Gastroesophageal sphincter (tissue), 4 donors: Measurements from ENCODE around the gene FSHR. TPM values are rescaled to one million over a fixed set of nuclear protein-coding genes. Genes with fewer than 3 reads are reported as not detected.

ENCODE experiments used
- ATAC-seq: fragments of 150-250 bp; one replicate; pipeline ENCODE4 v1.9.1; 2016; ENCODE audit warnings: mild to moderate bottlenecking, moderate library complexity
- H3K27ac ChIP-seq, 4 donors: fragments of 200-600 bp; sonication (generic) in 3 of 4; 1 replicate in 3 of 4; 2 replicates in 1 of 4; pipeline ENCODE4 v1.5.1; 2016 to 2019
- H3K27me3 ChIP-seq: fragments of 200-600 bp; sonication (generic); one replicate; pipeline ENCODE4 v1.5.1; 2019
- H3K36me3 ChIP-seq, 2 donors: fragments of 200-600 bp; sonication (generic); one replicate each; pipeline ENCODE4 v1.5.1; 2019; ENCODE audit warnings: control low read depth in 1 of 2
- H3K4me1 ChIP-seq, 3 donors: fragments of 200-600 bp; sonication (generic); 1 replicate in 2 of 3; 2 replicates in 1 of 3; pipeline ENCODE4 v1.5.1; 2016 to 2019; ENCODE audit warnings: control low read depth in 2 of 3
- H3K4me3 ChIP-seq, 2 donors: fragments of 200-600 bp; sonication (generic); one replicate each; pipeline ENCODE4 v1.5.1; 2019; ENCODE audit warnings: mild to moderate bottlenecking in 1 of 2, moderate library complexity in 1 of 2
- H3K9me3 ChIP-seq, 3 donors: fragments of 200-600 bp; sonication (generic); one replicate each; pipeline ENCODE4 v1.5.1; 2017 to 2019; ENCODE audit warnings: control low read depth in 2 of 3
- EP300 ChIP-seq: sonication (generic); formaldehyde crosslinking; IDR thresholded peaks from one replicate; pipeline ENCODE4 v1.6.1; 2017; ENCODE audit warnings: antibody characterized with exemption, mild to moderate bottlenecking
- POLR2A ChIP-seq, 2 donors: fragments of 450-650 bp; IDR thresholded peaks; one replicate each; pipeline ENCODE4 v1.6.1; 2017; ENCODE audit warnings: antibody characterized with exemption in 2 of 2, mild to moderate bottlenecking in 2 of 2, moderate library complexity in 1 of 2
- POLR2AphosphoS5 ChIP-seq: sonication (generic); formaldehyde crosslinking; IDR thresholded peaks from one replicate; pipeline ENCODE4 v1.6.1; 2017; ENCODE audit warnings: antibody characterized with exemption
- WGBS, 2 donors: methylation state at CpG; one replicate each; pipeline ENCODE4 v1.1.5; 2018; ENCODE audit warnings: low coverage in 1 of 2; 5-methylcytosine and 5-hydroxymethylcytosine counted together
- total RNA-seq, 4 donors: library from RNA; depleted of rRNA; stranded (reverse); fragments of >200 nt; gene quantifications; one replicate each; pipeline ENCODE4 v1.1.0, GENCODE V29; 2016
- TF ChIP-seq, protein P1 (sequence below), 4 experiments: fragments of 200-600 bp in 2 of 4; fragments of 450-650 bp in 2 of 4; sonication (generic) in 1 of 4; IDR thresholded peaks; one replicate each; pipeline ENCODE4 v1.5.1; 2017 to 2019; ENCODE audit warnings: antibody characterized with exemption in 4 of 4, mild to moderate bottlenecking in 2 of 4, moderate library complexity in 2 of 4

Gene FSHR
- total RNA-seq, 4 donors from 2014 or later: not detected

DNA sequence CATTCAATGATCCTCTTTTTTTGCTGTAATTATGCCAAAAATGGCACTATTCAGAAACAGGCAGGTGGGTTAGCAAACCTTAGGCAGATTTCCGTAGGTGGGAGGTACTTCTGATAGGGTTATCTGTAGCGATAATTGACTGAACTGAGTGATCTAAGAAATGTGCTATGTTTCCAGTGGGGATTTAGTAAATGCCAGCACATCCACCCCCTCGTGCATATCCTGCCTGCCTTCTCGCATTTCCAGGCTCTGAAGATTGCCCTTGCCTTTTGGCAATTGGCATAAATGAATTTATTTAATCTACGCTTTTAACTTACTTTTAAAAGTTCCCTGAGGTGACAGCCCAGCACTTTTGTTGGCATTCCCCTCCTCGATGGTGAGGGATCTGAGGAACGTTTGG, 576 bp upstream of the FSHR start:
- no peak for ATAC-seq
- Histone ChIP-seq H3K4me1 (peaks cover 0 to 11% (median 0%) of the 10 kb centered on the region in 3 donors), H3K36me3 (no peaks in the 10 kb centered on the region), H3K4me3 (no peak overlapping the region), H3K27me3 (no peaks in the 10 kb centered on the region), H3K9me3 (no peaks in the 10 kb centered on the region), H3K27ac (no peak overlapping the region)
- 46 to 76% methylated on average over 7 of the region's 7 CpGs for WGBS, 2 donors
- TF ChIP-seq POLR2A (IDR thresholded peaks at IDR 0.05): no peak
- TF ChIP-seq EP300: no peak
- TF ChIP-seq, protein P1, sequence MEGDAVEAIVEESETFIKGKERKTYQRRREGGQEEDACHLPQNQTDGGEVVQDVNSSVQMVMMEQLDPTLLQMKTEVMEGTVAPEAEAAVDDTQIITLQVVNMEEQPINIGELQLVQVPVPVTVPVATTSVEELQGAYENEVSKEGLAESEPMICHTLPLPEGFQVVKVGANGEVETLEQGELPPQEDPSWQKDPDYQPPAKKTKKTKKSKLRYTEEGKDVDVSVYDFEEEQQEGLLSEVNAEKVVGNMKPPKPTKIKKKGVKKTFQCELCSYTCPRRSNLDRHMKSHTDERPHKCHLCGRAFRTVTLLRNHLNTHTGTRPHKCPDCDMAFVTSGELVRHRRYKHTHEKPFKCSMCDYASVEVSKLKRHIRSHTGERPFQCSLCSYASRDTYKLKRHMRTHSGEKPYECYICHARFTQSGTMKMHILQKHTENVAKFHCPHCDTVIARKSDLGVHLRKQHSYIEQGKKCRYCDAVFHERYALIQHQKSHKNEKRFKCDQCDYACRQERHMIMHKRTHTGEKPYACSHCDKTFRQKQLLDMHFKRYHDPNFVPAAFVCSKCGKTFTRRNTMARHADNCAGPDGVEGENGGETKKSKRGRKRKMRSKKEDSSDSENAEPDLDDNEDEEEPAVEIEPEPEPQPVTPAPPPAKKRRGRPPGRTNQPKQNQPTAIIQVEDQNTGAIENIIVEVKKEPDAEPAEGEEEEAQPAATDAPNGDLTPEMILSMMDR (IDR thresholded peaks at IDR 0.05): no peak
- TF ChIP-seq POLR2AphosphoS5: no peak

DNA sequence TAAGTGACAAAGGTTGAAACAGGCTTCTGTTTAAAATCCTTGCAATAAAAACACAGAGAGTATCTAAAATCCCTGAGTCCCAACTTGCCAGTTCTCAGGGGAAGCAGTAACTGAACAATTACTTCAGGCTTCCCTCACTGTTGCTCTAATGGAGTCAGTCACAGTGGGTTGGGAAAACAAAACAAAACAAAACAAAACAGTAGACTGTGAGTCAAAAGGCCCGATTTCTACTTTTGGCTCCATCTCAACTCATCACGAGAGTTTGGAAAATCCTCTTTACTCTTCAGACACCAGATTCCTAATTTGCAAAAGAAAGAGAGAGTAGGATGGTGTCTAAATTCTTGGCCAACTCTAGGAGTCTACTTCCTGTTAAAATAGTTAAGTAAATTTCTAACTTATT, 1.1 kb downstream of the FSHR start:
- no peak for TF ChIP-seq POLR2A (IDR thresholded peaks at IDR 0.05)
- no peak for TF ChIP-seq EP300
- TF ChIP-seq, protein P1 (IDR thresholded peaks at IDR 0.05): no peak
- no peak for TF ChIP-seq POLR2AphosphoS5
- WGBS, 2 donors: 10 to 17% methylated on average over 2 of the region's 2 CpGs

DNA sequence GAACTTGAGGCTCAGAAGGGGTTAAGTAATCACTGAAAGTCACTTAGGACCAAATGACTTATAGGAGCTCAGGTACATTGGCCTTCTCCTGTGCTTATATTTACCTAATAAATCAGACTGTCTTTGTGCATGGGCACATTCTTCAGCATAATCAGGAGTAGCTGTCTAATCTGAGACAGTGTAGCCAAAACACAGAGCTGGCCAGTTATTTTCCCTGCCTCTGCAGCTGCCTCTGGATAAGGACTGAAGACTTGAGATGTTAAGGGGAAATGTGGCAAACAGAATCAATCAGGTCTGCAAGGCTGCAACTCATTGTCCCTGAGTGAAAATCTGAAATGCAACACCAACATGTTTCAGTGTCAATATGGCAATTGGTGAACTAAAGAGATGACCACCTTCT, 1.5 kb downstream of the FSHR start:
- TF ChIP-seq, protein P1 (IDR thresholded peaks at IDR 0.05): no peak
- TF ChIP-seq EP300 (no peak), POLR2A (IDR thresholded peaks at IDR 0.05) (no peak), POLR2AphosphoS5 (no peak)
- ATAC-seq: no peak
- H3K4me1 ChIP-seq: peaks cover 0 to 11% (median 0%) of the 10 kb centered on the region in 3 donors

More for the DNA sequence above, 1.1 kb downstream of the FSHR start:
- Histone ChIP-seq H3K4me1 (peaks cover 0 to 11% (median 0%) of the 10 kb centered on the region in 3 donors), H3K27ac (no peak overlapping the region), H3K4me3 (no peak overlapping the region), H3K36me3 (no peaks in the 10 kb centered on the region), H3K27me3 (no peaks in the 10 kb centered on the region), H3K9me3 (no peaks in the 10 kb centered on the region)
- ATAC-seq: no peak

DNA sequence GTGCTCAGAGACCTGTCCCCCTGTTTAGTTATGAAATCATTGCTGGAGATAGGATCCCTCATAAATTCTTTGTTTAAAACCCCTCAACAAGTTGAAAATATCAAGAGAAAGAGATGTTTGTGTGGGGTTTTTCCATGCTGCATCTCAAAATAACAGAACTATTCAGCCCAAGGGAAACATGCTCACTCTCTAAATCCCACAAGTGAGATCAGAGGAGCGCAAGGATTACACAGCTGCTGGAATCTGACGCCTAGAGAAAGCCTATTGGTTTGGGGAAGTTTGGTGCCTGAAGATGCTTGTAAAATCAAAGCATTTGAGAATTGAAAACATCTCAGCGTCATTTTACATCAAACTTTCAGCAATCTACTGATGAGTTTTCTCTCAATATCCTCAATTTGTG, 7.9 kb downstream of the FSHR start:
- Histone ChIP-seq H3K4me1 (no peaks in the 10 kb centered on the region), H3K9me3 (no peaks in the 10 kb centered on the region), H3K27me3 (no peaks in the 10 kb centered on the region), H3K4me3 (no peak overlapping the region), H3K27ac (no peak overlapping the region), H3K36me3 (no peaks in the 10 kb centered on the region)
- TF ChIP-seq, protein P1 (IDR thresholded peaks at IDR 0.05): no peak
- TF ChIP-seq EP300 (no peak), POLR2AphosphoS5 (no peak), POLR2A (IDR thresholded peaks at IDR 0.05) (no peak)
- 79 to 80% methylated on average over 3 of the region's 3 CpGs for WGBS, 2 donors
- ATAC-seq: no peak

More for the DNA sequence above, 1.5 kb downstream of the FSHR start:
- Histone ChIP-seq H3K27ac (no peak overlapping the region), H3K9me3 (no peaks in the 10 kb centered on the region), H3K27me3 (no peaks in the 10 kb centered on the region), H3K4me3 (no peak overlapping the region), H3K36me3 (no peaks in the 10 kb centered on the region)

DNA sequence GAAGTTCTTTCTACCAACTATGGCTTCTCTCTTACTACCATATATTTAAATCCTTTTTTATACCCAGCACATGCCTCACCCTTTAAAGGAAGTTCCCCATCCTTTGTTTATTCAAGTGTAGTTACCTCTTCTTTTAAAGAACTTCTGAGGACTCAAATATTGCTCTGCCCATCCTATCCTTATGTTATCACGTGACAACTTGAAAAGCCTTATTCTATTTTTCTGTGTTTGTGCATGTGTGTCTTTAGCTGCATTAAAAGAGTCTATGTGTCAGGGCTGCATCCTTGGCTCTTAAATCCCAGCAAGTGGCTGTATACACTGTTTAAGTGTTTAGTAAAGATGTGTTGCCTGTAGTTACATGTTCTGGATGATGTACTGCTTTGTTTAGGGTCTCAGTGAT, 22.5 kb downstream of the FSHR start:
- 43 to 69% methylated on average over 1 of the region's 1 CpG for WGBS, 2 donors
- H3K4me3 ChIP-seq: no peak overlapping the region
- H3K4me1 ChIP-seq: no peaks in the 10 kb centered on the region
- ATAC-seq: no peak
- no peaks in the 10 kb centered on the region for H3K36me3 ChIP-seq
- H3K9me3 ChIP-seq: peaks cover 0 to 10% (median 0%) of the 10 kb centered on the region in 3 donors
- H3K27ac ChIP-seq: no peak overlapping the region
- TF ChIP-seq POLR2AphosphoS5 (no peak), POLR2A (IDR thresholded peaks at IDR 0.05) (no peak), EP300 (no peak)
- TF ChIP-seq, protein P1 (IDR thresholded peaks at IDR 0.05): no peak
- H3K27me3 ChIP-seq: no peaks in the 10 kb centered on the region
